SH-SY5Y (cell line): ENCODE data around the gene SYT7.

ENCODE experiments used
- GATA2 ChIP-seq: IDR thresholded peaks from 2 replicates; pipeline ENCODE4 v1.6.1; 2011; ENCODE audit warnings: mild to moderate bottlenecking, low read depth, low read length
- GATA3 ChIP-seq: IDR thresholded peaks from 2 replicates; pipeline ENCODE4 v1.6.1; 2011; ENCODE audit warnings: low read depth, mild to moderate bottlenecking, low read length, moderate library complexity

- no peak for TF ChIP-seq GATA3
- no peak for TF ChIP-seq GATA2
These were observed 89.0 kb downstream of the SYT7 start for GRCh38 chr11:61491736-61492395.
